ENCODE measurements around the gene KRTAP5-8. TPM values are rescaled to one million over a fixed set of nuclear protein-coding genes. Genes with fewer than 3 reads are reported as not detected.
"Not testable (repeated sequence)": the region's sequence is repeated elsewhere in the genome, so short reads cannot be mapped to it uniquely, and the experiment has no call there.

Gene KRTAP5-8
- total RNA-seq, 1 experiment from 2014 or later: not detected

DNA sequence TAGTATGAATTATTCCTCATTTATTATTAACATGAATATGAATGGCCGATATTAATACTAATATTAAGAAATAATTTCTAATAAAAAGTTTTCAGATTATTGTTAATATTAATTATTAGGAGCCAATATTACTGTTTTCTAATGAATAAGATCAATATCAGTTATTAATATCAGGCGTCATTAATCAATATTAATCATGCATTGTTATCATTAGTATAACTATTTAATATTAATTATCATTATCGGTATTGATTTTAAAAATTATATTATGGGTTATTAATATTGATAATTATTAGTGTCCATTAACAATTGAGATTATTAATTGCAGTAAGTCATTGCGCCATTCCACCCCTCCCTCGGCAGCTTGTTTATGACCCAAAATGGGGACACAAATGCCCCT, 47.8 kb downstream of the KRTAP5-8 start:
- H2BK20ac ChIP-seq (ENCODE audit: low read depth, low read length, poor library complexity, severe bottlenecking); H3K9ac ChIP-seq (ENCODE audit: extremely low read depth, insufficient read length, low read length); H3K27ac ChIP-seq (ENCODE audit: insufficient read length, low read depth, low read length); H3K14ac ChIP-seq (ENCODE audit: insufficient read depth, low read length); H3K36me3 Mint-ChIP-seq (ENCODE audit: insufficient read depth in 1 of 3, low read depth in 3 of 3); H3K18ac ChIP-seq (ENCODE audit: insufficient read length, low read depth, low read length); H3K4me2 ChIP-seq (ENCODE audit: insufficient read depth, insufficient read length, low read length); H2BK15ac ChIP-seq (ENCODE audit: low read depth, low read length); H2BK12ac ChIP-seq (ENCODE audit: insufficient read length, low read depth, low read length); H3K27ac Mint-ChIP-seq; H3K9me3 Mint-ChIP-seq; H3T11ph ChIP-seq (ENCODE audit: low read length); H3K56ac ChIP-seq (ENCODE audit: insufficient read length, low read depth, low read length); H3K4me1 ChIP-seq (ENCODE audit: insufficient read depth, low read length); H3K9me3 ChIP-seq (ENCODE audit: control insufficient read depth, low read depth, low read length); H4K5ac ChIP-seq (ENCODE audit: insufficient read length, low read depth, low read length); H2BK5ac ChIP-seq (ENCODE audit: insufficient read length, low read length); H3K4ac ChIP-seq (ENCODE audit: low read depth, low read length); H2BK120ac ChIP-seq (ENCODE audit: low read depth, low read length, poor library complexity, severe bottlenecking); H3K4me3 Mint-ChIP-seq; H3K23ac ChIP-seq (ENCODE audit: insufficient read length, low read depth, low read length); H2AFZ ChIP-seq (ENCODE audit: low read length); H2AK5ac ChIP-seq (ENCODE audit: insufficient read length, low read length); H4K20me1 ChIP-seq (ENCODE audit: control insufficient read depth, insufficient read depth, insufficient read length); H4K91ac ChIP-seq (ENCODE audit: insufficient read length, low read depth, low read length); H3K79me2 ChIP-seq (ENCODE audit: insufficient read depth, low read length); H4K8ac ChIP-seq (replicated peaks; ENCODE audit: insufficient read length, low read depth, low read length); H3K79me1 ChIP-seq (ENCODE audit: insufficient read depth, low read depth, low read length, poor library complexity, severe bottlenecking); H3K27me3 ChIP-seq (ENCODE audit: insufficient read depth, low read length); DNase-seq; H3K23me2 ChIP-seq (ENCODE audit: insufficient read length, low read depth, low read length, poor library complexity, severe bottlenecking): not testable (repeated sequence)
- peaks cover 20 to 21% of the 10 kb centered on the region in 2 experiments for H3K4me1 Mint-ChIP-seq
- WGBS (ENCODE audit: extremely low coverage, insufficient read length, low lambda C conversion rate): no CpG with 5 or more reads among the region's 5 CpGs
- H3K27me3 Mint-ChIP-seq (ENCODE audit: low read depth): peaks cover 37% of the 10 kb centered on the region

DNA sequence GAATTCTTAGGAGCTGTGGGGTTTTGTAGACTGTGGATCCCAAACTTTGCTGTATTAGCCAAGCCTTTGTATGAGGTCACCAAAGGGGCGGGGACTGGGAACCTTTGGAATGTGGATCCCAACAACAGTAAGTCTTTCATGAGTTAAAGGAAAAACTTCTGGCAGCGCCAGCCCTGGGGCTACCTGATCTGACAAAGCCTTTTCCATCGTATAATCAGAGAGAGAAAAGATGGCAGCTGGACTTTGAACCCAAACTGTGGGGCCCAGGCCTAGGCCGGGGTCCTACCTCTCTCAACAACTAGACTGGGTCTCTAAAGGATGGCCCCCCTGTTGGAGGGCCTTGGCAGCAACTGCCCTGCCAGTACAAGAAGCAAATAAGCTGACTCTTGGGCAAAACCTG, 50.5 kb downstream of the KRTAP5-8 start:
- not testable (repeated sequence) for H3K27me3 ChIP-seq (ENCODE audit: insufficient read depth, low read length); H2AFZ ChIP-seq (ENCODE audit: low read length); H3K14ac ChIP-seq (ENCODE audit: insufficient read depth, low read length); H3K23me2 ChIP-seq (ENCODE audit: insufficient read length, low read depth, low read length, poor library complexity, severe bottlenecking); H3K4ac ChIP-seq (ENCODE audit: low read depth, low read length); H3K9ac ChIP-seq (ENCODE audit: extremely low read depth, insufficient read length, low read length); H4K20me1 ChIP-seq (ENCODE audit: control insufficient read depth, insufficient read depth, insufficient read length); H3K4me1 ChIP-seq (ENCODE audit: insufficient read depth, low read length); H3K18ac ChIP-seq (ENCODE audit: insufficient read length, low read depth, low read length); H3K9me3 Mint-ChIP-seq; H3K56ac ChIP-seq (ENCODE audit: insufficient read length, low read depth, low read length); H2BK120ac ChIP-seq (ENCODE audit: low read depth, low read length, poor library complexity, severe bottlenecking); H3K27ac Mint-ChIP-seq; H3T11ph ChIP-seq (ENCODE audit: low read length); H4K91ac ChIP-seq (ENCODE audit: insufficient read length, low read depth, low read length); H3K4me2 ChIP-seq (ENCODE audit: insufficient read depth, insufficient read length, low read length); H3K4me3 Mint-ChIP-seq; H2BK5ac ChIP-seq (ENCODE audit: insufficient read length, low read length); H4K5ac ChIP-seq (ENCODE audit: insufficient read length, low read depth, low read length); DNase-seq; H3K36me3 Mint-ChIP-seq (ENCODE audit: insufficient read depth in 1 of 3, low read depth in 3 of 3); H3K79me2 ChIP-seq (ENCODE audit: insufficient read depth, low read length); H3K9me3 ChIP-seq (ENCODE audit: control insufficient read depth, low read depth, low read length); H4K8ac ChIP-seq (replicated peaks; ENCODE audit: insufficient read length, low read depth, low read length); H2BK15ac ChIP-seq (ENCODE audit: low read depth, low read length); H3K23ac ChIP-seq (ENCODE audit: insufficient read length, low read depth, low read length); H3K79me1 ChIP-seq (ENCODE audit: insufficient read depth, low read depth, low read length, poor library complexity, severe bottlenecking); H2BK12ac ChIP-seq (ENCODE audit: insufficient read length, low read depth, low read length); H2AK5ac ChIP-seq (ENCODE audit: insufficient read length, low read length); H3K27ac ChIP-seq (ENCODE audit: insufficient read length, low read depth, low read length); H2BK20ac ChIP-seq (ENCODE audit: low read depth, low read length, poor library complexity, severe bottlenecking)
- WGBS (ENCODE audit: extremely low coverage, insufficient read length, low lambda C conversion rate): no CpG with 5 or more reads among the region's 4 CpGs
- H3K27me3 Mint-ChIP-seq (ENCODE audit: low read depth): peaks cover 16% of the 10 kb centered on the region
- H3K4me1 Mint-ChIP-seq: peaks cover 10 to 12% of the 10 kb centered on the region in 2 experiments

All from H9 (cell line).